Esophagus squamous epithelium (tissue), 5 donors: ENCODE data around the gene NAV2. TPM values are rescaled to one million over a fixed set of nuclear protein-coding genes. Genes with fewer than 3 reads are reported as not detected.

ENCODE experiments used
- DNase-seq: peaks from one replicate; lab custom pipeline; 2025; lab: John Stamatoyannopoulos, UW
- H3K27ac ChIP-seq, 4 donors: fragments of 200-600 bp; sonication (generic); one replicate each; pipeline ENCODE4 v1.5.1; 2016 to 2019; ENCODE audit warnings: mild to moderate bottlenecking in 1 of 4
- H3K27me3 ChIP-seq, 4 donors: fragments of 200-600 bp; sonication (generic); 1 replicate in 3 of 4; 2 replicates in 1 of 4; pipeline versions ENCODE4 v1.5.1 to v1.6.0; 2017 to 2021; ENCODE audit warnings: antibody characterized with exemption in 1 of 4
- H3K36me3 ChIP-seq, 3 donors: fragments of 200-600 bp; sonication (generic); one replicate each; pipeline ENCODE4 v1.5.1; 2016 to 2019
- H3K4me1 ChIP-seq, 3 donors: fragments of 200-600 bp; sonication (generic); one replicate each; pipeline ENCODE4 v1.5.1; 2017 to 2019
- H3K4me3 ChIP-seq, 4 donors: fragments of 200-600 bp; sonication (generic); 1 replicate in 3 of 4; 2 replicates in 1 of 4; pipeline ENCODE4 v1.5.1; 2016 to 2019; ENCODE audit warnings: mild to moderate bottlenecking in 2 of 4, moderate library complexity in 1 of 4
- H3K9me3 ChIP-seq, 3 donors: fragments of 200-600 bp; sonication (generic); one replicate each; pipeline ENCODE4 v1.5.1; 2016 to 2019
- POLR2A ChIP-seq, 4 donors: fragments of 450-650 bp; IDR thresholded peaks; one replicate each; pipeline ENCODE4 v1.6.1; 2017; ENCODE audit warnings: antibody characterized with exemption in 4 of 4, mild to moderate bottlenecking in 4 of 4, moderate library complexity in 3 of 4
- whole genome bisulfite sequencing, 2 donors: methylation state at CpG; one replicate each; pipeline ENCODE4 v1.1.5; 2018; 5-methylcytosine and 5-hydroxymethylcytosine counted together
- intact Hi-C: fragments of 100-400 bp; cut with DNase I; formaldehyde crosslinking; loops from one replicate; pipeline ENCODE4 v1.15.0; 2022
- total RNA-seq, 4 donors: library from RNA; depleted of rRNA; stranded (reverse); fragments of >200 nt; gene quantifications; one replicate each; pipeline ENCODE4 v1.1.0, GENCODE V29; 2016
- TF ChIP-seq, protein P1 (sequence below), 6 experiments: fragments of 450-650 bp in 4 of 6; fragments of 200-600 bp in 2 of 6; sonication (generic) in 2 of 6; IDR thresholded peaks; one replicate each; pipeline ENCODE4 v1.5.1; 2016 to 2019; ENCODE audit warnings: antibody characterized with exemption in 6 of 6, mild to moderate bottlenecking in 4 of 6, moderate library complexity in 4 of 6
- donor health status: DM: yes; HTN: yes; CAD: no.

The NAV2 gene
- total RNA-seq, 4 donors from 2014 or later: 4.9 to 19.1 (median 14.6) TPM

DNA sequence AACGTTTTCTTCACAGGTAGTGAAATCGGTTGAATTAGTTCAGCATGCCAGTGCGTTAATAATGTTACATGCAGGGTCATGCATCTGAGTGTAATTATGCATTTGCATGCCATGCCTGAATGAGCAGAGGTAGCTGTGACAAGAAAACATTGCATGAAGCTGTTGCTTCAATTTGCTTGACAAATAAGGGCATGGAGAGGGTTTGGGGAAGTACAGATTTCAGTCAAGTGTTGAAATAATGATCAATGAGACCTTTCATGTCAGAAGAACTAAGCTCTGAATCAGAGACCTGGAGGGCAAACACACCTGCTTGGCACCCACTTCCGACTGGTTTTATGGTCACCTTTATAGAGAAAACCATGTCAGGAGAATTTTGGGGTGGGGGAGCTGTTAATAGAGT, 226.2 kb downstream of the NAV2 start:
- peaks cover 0 to 37% (median 0%) of the 10 kb centered on the region in 3 donors for H3K36me3 ChIP-seq
- no peak for DNase-seq
- TF ChIP-seq, protein P1, sequence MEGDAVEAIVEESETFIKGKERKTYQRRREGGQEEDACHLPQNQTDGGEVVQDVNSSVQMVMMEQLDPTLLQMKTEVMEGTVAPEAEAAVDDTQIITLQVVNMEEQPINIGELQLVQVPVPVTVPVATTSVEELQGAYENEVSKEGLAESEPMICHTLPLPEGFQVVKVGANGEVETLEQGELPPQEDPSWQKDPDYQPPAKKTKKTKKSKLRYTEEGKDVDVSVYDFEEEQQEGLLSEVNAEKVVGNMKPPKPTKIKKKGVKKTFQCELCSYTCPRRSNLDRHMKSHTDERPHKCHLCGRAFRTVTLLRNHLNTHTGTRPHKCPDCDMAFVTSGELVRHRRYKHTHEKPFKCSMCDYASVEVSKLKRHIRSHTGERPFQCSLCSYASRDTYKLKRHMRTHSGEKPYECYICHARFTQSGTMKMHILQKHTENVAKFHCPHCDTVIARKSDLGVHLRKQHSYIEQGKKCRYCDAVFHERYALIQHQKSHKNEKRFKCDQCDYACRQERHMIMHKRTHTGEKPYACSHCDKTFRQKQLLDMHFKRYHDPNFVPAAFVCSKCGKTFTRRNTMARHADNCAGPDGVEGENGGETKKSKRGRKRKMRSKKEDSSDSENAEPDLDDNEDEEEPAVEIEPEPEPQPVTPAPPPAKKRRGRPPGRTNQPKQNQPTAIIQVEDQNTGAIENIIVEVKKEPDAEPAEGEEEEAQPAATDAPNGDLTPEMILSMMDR (IDR thresholded peaks at IDR 0.05): no peak
- TF ChIP-seq POLR2A (IDR thresholded peaks at IDR 0.05): no peak
- no peaks in the 10 kb centered on the region for H3K27me3 ChIP-seq
- 35 to 36% methylated on average over 4 of the region's 4 CpGs for WGBS, 2 donors
- H3K4me3 ChIP-seq: no peak overlapping the region
- intact Hi-C loops: no loop called here
- no peaks in the 10 kb centered on the region for H3K9me3 ChIP-seq
- peaks cover 0 to 27% (median 4%) of the 10 kb centered on the region in 3 donors for H3K4me1 ChIP-seq
- no peak overlapping the region for H3K27ac ChIP-seq

DNA sequence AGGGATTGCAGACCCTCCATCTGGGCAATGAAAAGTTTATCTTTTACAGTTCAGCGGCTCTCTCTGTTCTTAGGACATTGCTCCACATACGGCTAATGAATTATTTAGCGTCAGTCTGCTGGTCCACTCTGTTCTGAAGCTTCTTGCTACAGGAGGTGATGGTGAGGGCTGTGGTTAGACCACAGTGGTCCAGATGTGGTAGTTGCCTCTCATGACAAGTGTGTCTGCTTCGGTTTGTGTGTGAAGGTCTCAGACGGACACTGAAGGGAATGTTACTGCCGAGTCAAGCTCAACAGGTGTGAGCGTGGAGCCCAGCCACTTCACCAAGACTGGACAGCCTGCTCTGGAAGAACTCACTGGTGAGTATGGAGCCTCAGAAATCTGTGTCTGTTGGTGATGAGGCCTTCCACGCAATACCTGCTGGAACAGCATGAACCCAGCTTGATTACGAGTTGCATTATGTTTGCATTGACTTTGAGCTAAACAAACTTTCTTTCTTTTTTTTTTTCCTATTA, 226.8 kb downstream of the NAV2 start:
- Histone ChIP-seq H3K4me1 (peaks cover 0 to 27% (median 4%) of the 10 kb centered on the region in 3 donors), H3K27me3 (no peaks in the 10 kb centered on the region), H3K27ac (no peak overlapping the region), H3K4me3 (no peak overlapping the region), H3K9me3 (no peaks in the 10 kb centered on the region), H3K36me3 (peaks cover 0 to 31% (median 0%) of the 10 kb centered on the region in 3 donors)
- intact Hi-C loops: no loop called here
- TF ChIP-seq, protein P1 (IDR thresholded peaks at IDR 0.05): no peak
- TF ChIP-seq POLR2A (IDR thresholded peaks at IDR 0.05): no peak
- WGBS, 2 donors: 75 to 82% methylated on average over 9 of the region's 9 CpGs
- DNase-seq: no peak

DNA sequence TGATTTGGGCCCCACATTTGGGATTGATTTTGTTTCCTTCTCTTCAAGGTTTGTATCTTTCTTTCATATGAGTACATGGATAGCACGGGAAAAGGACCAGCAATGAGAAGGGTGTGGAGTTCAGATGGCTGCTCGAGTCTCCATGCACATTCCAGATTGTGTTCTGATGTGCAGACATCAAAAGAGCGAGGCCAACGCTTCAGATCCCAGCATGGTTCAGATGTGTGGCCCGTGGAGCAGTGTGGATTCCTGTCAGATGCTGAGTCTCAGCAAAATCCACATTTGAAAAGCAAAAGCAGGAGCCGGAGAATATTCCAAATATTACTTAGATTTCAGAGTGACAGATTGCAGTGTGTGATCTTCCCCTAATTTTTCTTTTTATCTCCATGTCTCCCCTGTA, 228.2 kb downstream of the NAV2 start:
- no peak for TF ChIP-seq POLR2A (IDR thresholded peaks at IDR 0.05)
- TF ChIP-seq, protein P1 (IDR thresholded peaks at IDR 0.05): no peak
- no peak for DNase-seq
- intact Hi-C loops: no loop called here
- no peak overlapping the region for H3K4me3 ChIP-seq
- WGBS, 2 donors: 84 to 88% methylated on average over 6 of the region's 6 CpGs
- peaks cover 0 to 19% (median 4%) of the 10 kb centered on the region in 3 donors for H3K4me1 ChIP-seq
- H3K9me3 ChIP-seq: no peaks in the 10 kb centered on the region
- H3K27ac ChIP-seq: no peak overlapping the region
- H3K36me3 ChIP-seq: peaks cover 0 to 30% (median 0%) of the 10 kb centered on the region in 3 donors
- no peaks in the 10 kb centered on the region for H3K27me3 ChIP-seq

DNA sequence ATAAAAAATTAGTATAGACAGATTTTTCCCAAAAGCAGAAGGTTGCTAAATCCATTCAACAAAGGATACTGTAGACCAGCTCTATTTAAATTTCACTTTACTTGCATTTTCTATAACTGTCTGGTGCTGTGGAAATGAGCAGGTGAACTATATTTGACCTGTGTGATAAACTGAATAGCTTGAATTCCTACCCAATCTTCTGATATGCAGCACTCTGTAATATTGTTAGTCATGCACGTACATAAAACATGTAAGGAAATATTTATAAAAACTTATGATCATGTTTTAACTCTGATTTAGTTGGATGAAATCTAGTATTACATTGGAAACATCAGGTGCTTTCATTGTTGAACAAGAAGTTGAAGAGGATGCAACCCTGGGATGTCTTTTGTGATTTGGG, 234.0 kb downstream of the NAV2 start:
- H3K27ac ChIP-seq: no peak overlapping the region
- TF ChIP-seq POLR2A (IDR thresholded peaks at IDR 0.05): no peak
- TF ChIP-seq, protein P1 (IDR thresholded peaks at IDR 0.05): no peak
- intact Hi-C loops: loop anchor here (5.0 kb wide), 1 partner anchor 186 kb away; no protein-coding TSS in a partner anchor
- no peaks in the 10 kb centered on the region for H3K27me3 ChIP-seq
- WGBS, 2 donors: 67% methylated on average over 1 of the region's 1 CpG
- H3K36me3 ChIP-seq: peaks cover 0 to 49% (median 0%) of the 10 kb centered on the region in 3 donors
- DNase-seq: no peak
- H3K9me3 ChIP-seq: no peaks in the 10 kb centered on the region
- peaks cover 0 to 3% (median under 1%) of the 10 kb centered on the region in 3 donors for H3K4me1 ChIP-seq
- H3K4me3 ChIP-seq: no peak overlapping the region

DNA sequence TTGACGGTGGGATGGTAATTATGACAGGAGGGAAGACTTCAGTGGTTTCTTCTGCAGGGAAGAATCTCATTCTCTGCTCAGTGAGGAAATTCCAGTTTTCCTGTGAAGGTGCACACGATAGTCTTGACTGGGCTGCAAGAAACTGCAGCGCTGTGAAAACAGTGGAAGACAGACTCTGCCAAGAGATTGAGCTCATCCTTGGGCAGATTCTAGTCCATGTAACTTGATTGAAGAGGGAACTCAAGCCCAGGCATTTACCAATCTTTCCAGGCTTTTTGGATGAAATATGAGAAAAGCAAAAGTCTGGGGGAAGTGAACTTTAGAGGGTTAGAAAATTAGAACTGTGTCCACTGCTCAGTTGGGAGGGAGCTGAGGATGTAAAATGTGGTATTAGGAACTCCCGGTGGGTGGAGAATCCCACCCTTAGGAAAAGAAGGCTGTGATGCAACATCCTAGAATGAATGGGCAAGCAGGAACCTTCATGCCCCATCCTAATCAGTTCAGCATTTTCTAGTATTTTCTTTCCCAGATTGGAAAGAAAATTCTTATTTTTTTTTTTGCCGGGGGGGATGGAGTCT, 235.0 kb downstream of the NAV2 start:
- TF ChIP-seq POLR2A (IDR thresholded peaks at IDR 0.05): no peak
- TF ChIP-seq, protein P1 (IDR thresholded peaks at IDR 0.05): no peak
- 59 to 72% methylated on average over 5 of the region's 5 CpGs for WGBS, 2 donors
- DNase-seq: no peak
- no peak overlapping the region for H3K4me3 ChIP-seq
- no peak overlapping the region for H3K27ac ChIP-seq
- no peaks in the 10 kb centered on the region for H3K9me3 ChIP-seq
- intact Hi-C loops: loop anchor here (5.0 kb wide), 1 partner anchor 185 kb away; no protein-coding TSS in a partner anchor
- H3K27me3 ChIP-seq: no peaks in the 10 kb centered on the region
- peaks cover 0 to 12% (median 3%) of the 10 kb centered on the region in 3 donors for H3K4me1 ChIP-seq
- H3K36me3 ChIP-seq: peaks cover 0 to 44% (median 0%) of the 10 kb centered on the region in 3 donors
